ENCODE data around the gene URM1. TPM values are rescaled to one million over a fixed set of nuclear protein-coding genes. Genes with fewer than 3 reads are reported as not detected.

The URM1 gene
- 26.6 TPM for total RNA-seq

DNA sequence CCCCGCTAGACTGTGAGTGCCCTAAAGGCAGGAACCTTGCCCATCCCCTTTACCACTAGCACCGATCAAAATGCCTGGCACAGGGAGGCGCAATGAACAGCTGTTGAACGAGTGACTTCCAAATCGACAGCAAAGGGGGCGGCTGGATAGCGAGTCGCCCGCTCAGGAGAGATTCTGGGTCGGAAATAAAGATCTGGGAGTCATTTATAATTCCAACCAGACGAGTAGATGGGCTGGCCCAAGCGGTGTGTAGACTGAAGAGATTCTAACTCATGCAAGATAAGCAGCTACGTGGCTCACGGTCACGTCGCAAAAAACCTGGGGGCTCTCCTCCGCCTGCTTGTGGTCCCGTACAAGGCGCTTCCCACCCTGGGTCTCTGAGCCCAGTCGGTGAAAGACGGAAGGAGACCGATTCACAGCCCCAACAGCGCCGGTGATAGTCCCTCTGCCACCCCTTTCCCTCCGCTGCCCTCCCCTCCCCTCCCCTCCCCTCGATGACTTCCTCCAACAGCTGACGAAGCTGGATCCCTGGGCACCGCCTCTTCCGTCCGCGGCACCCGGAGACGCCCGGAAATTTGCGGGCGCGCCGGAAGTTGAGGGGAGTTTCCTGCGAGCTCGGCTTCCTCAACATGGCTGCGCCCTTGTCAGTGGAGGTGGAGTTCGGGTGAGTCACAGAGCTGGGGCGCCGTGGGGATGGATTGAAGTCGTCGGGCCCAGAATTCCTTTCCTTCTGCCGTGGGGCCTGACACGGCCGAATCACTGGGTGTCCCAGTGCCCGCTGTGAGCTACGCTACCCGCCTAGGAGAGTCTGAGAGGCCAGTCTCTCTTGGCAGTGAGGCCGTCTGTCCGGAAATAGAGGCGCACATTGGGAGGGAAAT, at the start of gene URM1:
TSS of gene URM1 (plus strand) at position 623 of the 878 bp plus-strand sequence. CDS start at position 630, 7 bp downstream.
- H3K9me3 ChIP-seq (ENCODE audit: control insufficient read depth in 3 of 3, low read length in 3 of 3) = no peaks in the 10 kb centered on the region
- H3K27me3 ChIP-seq (ENCODE audit: control insufficient read depth in 3 of 3, insufficient read depth in 3 of 3, low read length in 3 of 3) = no peaks in the 10 kb centered on the region

DNA sequence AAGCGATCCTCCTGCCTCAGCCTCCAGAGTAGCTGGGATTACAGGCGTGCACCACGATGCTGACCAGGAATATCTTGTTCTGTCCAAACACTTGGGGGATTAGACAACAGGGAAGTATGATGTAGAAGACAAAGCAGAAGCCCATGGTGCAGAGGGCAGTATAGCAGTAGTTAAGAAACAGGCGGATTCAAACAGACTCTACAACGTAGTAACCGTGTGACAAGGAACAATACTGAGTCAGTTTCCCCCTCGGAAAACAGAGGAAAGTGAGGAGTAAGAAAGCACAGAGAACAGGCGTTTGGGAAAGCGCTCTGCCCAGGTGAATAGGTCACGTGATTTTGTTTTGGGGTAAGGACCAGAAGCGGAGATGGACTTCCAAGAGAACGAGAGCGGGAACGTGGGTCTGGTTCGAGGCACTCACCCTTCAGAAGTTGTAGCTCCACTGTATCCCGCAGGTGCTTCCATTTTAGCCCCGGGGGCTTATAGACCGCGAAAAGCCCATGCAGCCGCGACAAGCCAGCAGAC, 49.2 kb upstream of the URM1 start:
- Histone ChIP-seq H3K27me3 (ENCODE audit: control insufficient read depth in 3 of 3, insufficient read depth in 3 of 3, low read length in 3 of 3) (no peaks in the 10 kb centered on the region), H3K4me1 (ENCODE audit: control insufficient read depth in 3 of 3, insufficient read depth in 3 of 3, low read length in 3 of 3) (peaks cover 18 to 32% (median 23%) of the 10 kb centered on the region in 3 donors), H3K4me3 (ENCODE audit: low read length in 3 of 3) (peak overlapping the region; percentile 81 to 100 (median 100)), H3K9me3 (ENCODE audit: control insufficient read depth in 3 of 3, low read length in 3 of 3) (no peaks in the 10 kb centered on the region), H3K36me3 (ENCODE audit: control insufficient read depth in 3 of 3, insufficient read depth in 3 of 3, low read length in 3 of 3) (peaks cover 22 to 36% (median 33%) of the 10 kb centered on the region in 3 donors), H3K27ac (ENCODE audit: low read depth, low read length) (peak overlapping the region; percentile 74), H3K9ac (ENCODE audit: low read depth in 1 of 3, low read length in 3 of 3) (peak overlapping the region; percentile 67 to 99 (median 98))

More for the DNA sequence above, at the start of gene URM1:
- Histone ChIP-seq H3K4me3 (ENCODE audit: low read length in 3 of 3) (peak within 1 kb of the TSS; percentile 100), H3K4me1 (ENCODE audit: control insufficient read depth in 3 of 3, insufficient read depth in 3 of 3, low read length in 3 of 3) (peaks cover 13 to 23% (median 16%) of the 10 kb centered on the region in 3 donors), H3K9ac (ENCODE audit: low read depth in 1 of 3, low read length in 3 of 3) (peak within 1 kb of the TSS; percentile 87 to 99 (median 97)), H3K27ac (ENCODE audit: low read depth, low read length) (peak within 1 kb of the TSS; percentile 92), H3K36me3 (ENCODE audit: control insufficient read depth in 3 of 3, insufficient read depth in 3 of 3, low read length in 3 of 3) (peaks cover 7 to 9% (median 9%) of the 10 kb centered on the region in 3 donors)

DNA sequence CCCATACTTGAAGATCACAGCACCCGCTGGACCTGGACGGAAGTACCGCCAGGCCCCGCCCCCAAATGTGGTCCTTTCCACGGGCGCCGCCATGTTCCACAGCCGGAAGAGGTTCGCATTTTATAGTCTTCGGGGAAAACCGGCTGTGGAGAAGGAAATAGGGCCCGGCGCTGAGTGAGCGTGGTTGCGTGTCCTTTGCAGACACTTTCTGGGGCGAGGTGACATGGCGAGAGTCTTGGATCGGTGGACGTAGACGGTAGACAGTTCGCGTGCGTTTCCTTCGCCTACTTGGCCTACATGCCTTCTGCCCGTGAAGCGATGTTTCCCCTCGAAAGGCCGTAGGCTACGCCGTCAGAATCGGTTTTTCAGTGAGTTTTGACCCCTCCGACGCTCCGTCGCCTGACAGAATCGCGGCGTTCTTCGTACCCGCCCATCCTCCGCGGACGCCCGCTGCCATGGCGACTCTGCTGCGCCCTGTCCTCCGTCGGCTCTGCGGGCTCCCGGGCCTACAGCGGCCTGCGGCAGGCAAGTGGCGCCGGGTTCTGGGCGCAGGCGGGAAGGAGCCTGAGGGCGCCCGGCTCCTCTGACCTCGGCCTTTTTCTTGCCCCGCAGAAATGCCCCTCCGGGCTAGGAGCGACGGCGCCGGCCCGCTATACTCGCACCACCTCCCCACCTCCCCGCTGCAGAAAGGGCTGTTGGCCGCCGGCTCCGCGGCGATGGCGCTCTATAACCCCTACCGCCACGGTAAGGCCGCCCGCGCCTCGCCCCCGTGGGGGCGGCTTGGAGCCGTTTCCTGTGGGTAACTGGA, 48.6 kb upstream of the URM1 start, which contains the start of the genes COQ4 and TRUB2:
TSS of gene COQ4 (plus strand) at position 436 of the 808 bp plus-strand sequence. CDS start at position 456, 20 bp downstream.
TSS of gene TRUB2 (minus strand) at position 44 of the 808 bp plus-strand sequence. CDS start at position 5, 39 bp downstream.
- Histone ChIP-seq H3K4me3 (ENCODE audit: low read length in 3 of 3) (peak within 1 kb of the TSS; percentile 81 to 100 (median 100)), H3K9ac (ENCODE audit: low read depth in 1 of 3, low read length in 3 of 3) (peak within 1 kb of the TSS; percentile 67 to 99 (median 98)), H3K27ac (ENCODE audit: low read depth, low read length) (peak within 1 kb of the TSS; percentile 74), H3K27me3 (ENCODE audit: control insufficient read depth in 3 of 3, insufficient read depth in 3 of 3, low read length in 3 of 3) (no peaks in the 10 kb centered on the region), H3K9me3 (ENCODE audit: control insufficient read depth in 3 of 3, low read length in 3 of 3) (no peaks in the 10 kb centered on the region), H3K4me1 (ENCODE audit: control insufficient read depth in 3 of 3, insufficient read depth in 3 of 3, low read length in 3 of 3) (peaks cover 18 to 32% (median 23%) of the 10 kb centered on the region in 3 donors), H3K36me3 (ENCODE audit: control insufficient read depth in 3 of 3, insufficient read depth in 3 of 3, low read length in 3 of 3) (peaks cover 18 to 29% (median 29%) of the 10 kb centered on the region in 3 donors)

DNA sequence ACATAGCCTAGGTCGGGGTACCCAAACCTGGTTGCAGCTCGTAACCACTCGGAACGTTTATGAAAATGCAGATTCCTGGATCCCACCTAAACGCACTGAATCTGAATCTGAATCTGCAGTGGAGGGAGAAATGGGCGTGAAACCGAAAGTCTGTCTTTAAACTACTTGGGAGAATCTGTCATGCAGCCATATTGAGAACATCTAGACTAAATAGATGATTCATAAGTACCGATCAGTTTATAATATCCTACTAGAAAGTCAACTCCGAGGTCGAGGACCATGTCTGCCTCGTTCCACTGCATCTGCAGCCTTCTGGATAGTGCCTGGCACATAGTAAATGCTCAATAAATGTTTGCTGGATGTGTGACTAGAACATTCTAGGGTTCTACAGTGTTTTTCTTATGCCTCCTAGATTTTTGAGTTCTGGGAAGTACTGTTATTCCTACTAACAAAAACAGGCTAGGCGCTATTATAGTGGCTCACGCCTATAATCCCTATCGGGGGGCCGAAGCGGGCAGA, 47.9 kb upstream of the URM1 start:
- H3K4me3 ChIP-seq (ENCODE audit: low read length in 3 of 3) = peak overlapping the region; percentile 81 to 100 (median 100)
- H3K4me1 ChIP-seq (ENCODE audit: control insufficient read depth in 3 of 3, insufficient read depth in 3 of 3, low read length in 3 of 3) = peaks cover 18 to 32% (median 23%) of the 10 kb centered on the region in 3 donors
- no peaks in the 10 kb centered on the region for H3K27me3 ChIP-seq (ENCODE audit: control insufficient read depth in 3 of 3, insufficient read depth in 3 of 3, low read length in 3 of 3)
- H3K9me3 ChIP-seq (ENCODE audit: control insufficient read depth in 3 of 3, low read length in 3 of 3) = no peaks in the 10 kb centered on the region
- H3K36me3 ChIP-seq (ENCODE audit: control insufficient read depth in 3 of 3, insufficient read depth in 3 of 3, low read length in 3 of 3) = peaks cover 20 to 35% (median 29%) of the 10 kb centered on the region in 3 donors
- H3K9ac ChIP-seq (ENCODE audit: low read depth in 1 of 3, low read length in 3 of 3) = peak overlapping the region; percentile 67 to 99 (median 98)
- H3K27ac ChIP-seq (ENCODE audit: low read depth, low read length) = peak overlapping the region; percentile 74

DNA sequence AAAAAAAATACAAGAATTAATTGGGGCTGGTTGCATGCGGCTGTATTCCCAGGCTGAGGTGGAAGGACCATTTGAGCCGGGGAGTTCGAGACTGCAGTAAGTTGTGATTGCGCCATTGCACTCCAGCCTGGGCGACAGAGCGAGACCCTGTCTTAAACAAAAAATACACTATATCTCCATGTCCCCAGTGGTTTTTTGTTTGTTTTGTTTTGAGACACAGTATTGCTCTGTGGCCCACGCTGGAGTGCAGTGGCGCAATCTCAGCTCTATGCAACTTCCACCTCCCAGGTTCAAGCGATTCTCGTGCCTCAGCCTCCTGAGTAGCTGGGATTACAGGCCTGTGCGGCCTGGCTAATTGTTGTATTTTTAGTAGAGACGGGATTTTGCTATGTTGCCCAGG, 47.4 kb upstream of the URM1 start:
- H3K36me3 ChIP-seq (ENCODE audit: control insufficient read depth in 3 of 3, insufficient read depth in 3 of 3, low read length in 3 of 3) = peaks cover 21 to 40% (median 28%) of the 10 kb centered on the region in 3 donors
- H3K4me3 ChIP-seq (ENCODE audit: low read length in 3 of 3) = peak overlapping the region; percentile 81 to 100 (median 100)
- H3K27ac ChIP-seq (ENCODE audit: low read depth, low read length) = no peak overlapping the region
- H3K9me3 ChIP-seq (ENCODE audit: control insufficient read depth in 3 of 3, low read length in 3 of 3) = no peaks in the 10 kb centered on the region
- H3K9ac ChIP-seq (ENCODE audit: low read depth in 1 of 3, low read length in 3 of 3) = peak overlapping the region in 2 of 3 donors; percentile 67 to 98
- peaks cover 18 to 32% (median 23%) of the 10 kb centered on the region in 3 donors for H3K4me1 ChIP-seq (ENCODE audit: control insufficient read depth in 3 of 3, insufficient read depth in 3 of 3, low read length in 3 of 3)
- no peaks in the 10 kb centered on the region for H3K27me3 ChIP-seq (ENCODE audit: control insufficient read depth in 3 of 3, insufficient read depth in 3 of 3, low read length in 3 of 3)

DNA sequence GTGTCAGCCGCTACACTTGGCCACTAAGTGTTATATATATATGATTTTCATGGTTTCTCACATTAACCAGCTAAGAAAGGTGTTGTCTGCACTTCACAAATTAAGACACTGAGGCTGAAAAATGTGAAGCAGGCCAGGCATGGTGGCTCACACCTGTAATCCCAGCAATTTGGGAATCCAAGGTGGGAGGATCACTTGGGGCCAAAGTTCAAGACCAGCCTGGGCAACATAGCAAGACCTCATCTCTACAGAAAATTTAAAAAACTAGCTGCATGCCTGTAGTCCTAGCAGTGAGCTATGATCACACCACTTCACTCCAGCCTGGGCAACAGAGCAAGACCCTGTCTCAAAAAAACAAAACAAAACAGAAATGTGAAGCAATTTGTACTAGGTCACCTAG, 46.8 kb upstream of the URM1 start:
- H3K36me3 ChIP-seq (ENCODE audit: control insufficient read depth in 3 of 3, insufficient read depth in 3 of 3, low read length in 3 of 3) = peaks cover 21 to 39% (median 30%) of the 10 kb centered on the region in 3 donors
- no peak overlapping the region for H3K9ac ChIP-seq (ENCODE audit: low read depth in 1 of 3, low read length in 3 of 3)
- H3K4me1 ChIP-seq (ENCODE audit: control insufficient read depth in 3 of 3, insufficient read depth in 3 of 3, low read length in 3 of 3) = peaks cover 18 to 32% (median 23%) of the 10 kb centered on the region in 3 donors
- no peaks in the 10 kb centered on the region for H3K27me3 ChIP-seq (ENCODE audit: control insufficient read depth in 3 of 3, insufficient read depth in 3 of 3, low read length in 3 of 3)
- no peak overlapping the region for H3K27ac ChIP-seq (ENCODE audit: low read depth, low read length)
- no peaks in the 10 kb centered on the region for H3K9me3 ChIP-seq (ENCODE audit: control insufficient read depth in 3 of 3, low read length in 3 of 3)
- H3K4me3 ChIP-seq (ENCODE audit: low read length in 3 of 3) = no peak overlapping the region

DNA sequence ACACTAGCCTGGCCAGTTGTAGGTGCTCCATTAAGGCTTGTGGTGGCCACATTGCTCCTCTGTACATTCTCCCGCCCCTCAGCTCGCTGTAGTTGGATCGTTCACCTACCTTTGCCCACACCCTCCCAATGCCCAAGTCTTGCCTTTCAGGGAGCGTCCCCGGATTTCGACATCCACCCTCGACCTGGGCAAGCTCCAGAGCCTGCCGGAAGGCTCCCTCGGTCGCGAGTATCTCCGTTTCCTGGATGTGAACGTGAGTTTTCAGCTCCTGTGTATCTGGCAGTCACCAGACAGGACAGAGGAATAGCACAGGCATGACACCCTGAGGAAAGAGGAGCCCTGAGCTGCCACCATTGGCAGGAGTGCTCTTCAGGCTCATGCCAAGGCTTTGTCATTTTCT, 45.5 kb upstream of the URM1 start:
- Histone ChIP-seq H3K4me3 (ENCODE audit: low read length in 3 of 3) (no peak overlapping the region), H3K9me3 (ENCODE audit: control insufficient read depth in 3 of 3, low read length in 3 of 3) (no peaks in the 10 kb centered on the region), H3K27ac (ENCODE audit: low read depth, low read length) (no peak overlapping the region), H3K36me3 (ENCODE audit: control insufficient read depth in 3 of 3, insufficient read depth in 3 of 3, low read length in 3 of 3) (peaks cover 19 to 36% (median 30%) of the 10 kb centered on the region in 3 donors), H3K27me3 (ENCODE audit: control insufficient read depth in 3 of 3, insufficient read depth in 3 of 3, low read length in 3 of 3) (no peaks in the 10 kb centered on the region), H3K9ac (ENCODE audit: low read depth in 1 of 3, low read length in 3 of 3) (no peak overlapping the region), H3K4me1 (ENCODE audit: control insufficient read depth in 3 of 3, insufficient read depth in 3 of 3, low read length in 3 of 3) (peaks cover 18 to 32% (median 23%) of the 10 kb centered on the region in 3 donors)

DNA sequence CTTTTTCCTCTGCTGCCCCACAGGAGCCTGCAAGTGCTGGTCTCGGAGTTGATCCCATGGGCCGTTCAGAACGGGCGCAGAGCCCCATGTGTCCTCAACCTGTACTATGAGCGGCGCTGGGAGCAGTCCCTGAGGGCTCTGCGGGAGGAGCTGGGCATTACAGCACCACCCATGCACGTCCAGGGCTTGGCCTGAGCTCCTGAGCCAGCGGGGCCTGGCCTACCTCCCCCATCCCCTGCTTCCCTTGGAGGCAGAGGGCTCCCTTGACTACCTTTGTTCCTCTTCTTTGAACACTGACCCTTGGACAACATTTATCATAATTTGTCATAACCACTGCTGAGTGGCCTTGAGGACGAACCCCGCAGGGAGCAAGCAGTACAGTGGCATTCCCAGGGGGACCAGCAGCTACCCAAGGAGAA, 37.7 kb upstream of the URM1 start:
- Histone ChIP-seq H3K27ac (ENCODE audit: low read depth, low read length) (no peak overlapping the region), H3K9ac (ENCODE audit: low read depth in 1 of 3, low read length in 3 of 3) (no peak overlapping the region), H3K4me3 (ENCODE audit: low read length in 3 of 3) (no peak overlapping the region), H3K4me1 (ENCODE audit: control insufficient read depth in 3 of 3, insufficient read depth in 3 of 3, low read length in 3 of 3) (no peaks in the 10 kb centered on the region), H3K27me3 (ENCODE audit: control insufficient read depth in 3 of 3, insufficient read depth in 3 of 3, low read length in 3 of 3) (no peaks in the 10 kb centered on the region), H3K36me3 (ENCODE audit: control insufficient read depth in 3 of 3, insufficient read depth in 3 of 3, low read length in 3 of 3) (peaks cover 6 to 26% (median 22%) of the 10 kb centered on the region in 3 donors), H3K9me3 (ENCODE audit: control insufficient read depth in 3 of 3, low read length in 3 of 3) (no peaks in the 10 kb centered on the region)

DNA sequence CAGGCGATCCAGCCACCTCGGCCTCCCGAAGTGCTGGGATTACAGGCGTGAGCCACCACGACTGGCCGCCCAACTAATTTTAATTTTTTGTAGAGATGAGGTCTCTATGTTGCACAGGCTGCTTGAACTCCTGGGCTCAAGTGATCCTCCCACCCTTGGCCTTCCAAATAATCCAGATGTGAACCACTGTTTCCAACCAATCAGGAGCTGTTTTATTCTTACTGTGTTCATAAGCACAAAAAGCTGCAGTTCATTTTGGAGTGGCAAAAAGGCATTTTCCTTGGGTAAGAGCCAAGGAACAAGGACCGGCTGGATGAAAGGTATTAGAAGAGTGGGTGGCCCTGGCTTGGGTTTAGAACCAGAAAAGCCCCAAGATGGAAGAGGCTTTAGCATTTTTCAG, 36.0 kb upstream of the URM1 start:
- H3K27me3 ChIP-seq (ENCODE audit: control insufficient read depth in 3 of 3, insufficient read depth in 3 of 3, low read length in 3 of 3) = no peaks in the 10 kb centered on the region
- H3K9ac ChIP-seq (ENCODE audit: low read depth in 1 of 3, low read length in 3 of 3) = no peak overlapping the region
- no peaks in the 10 kb centered on the region for H3K9me3 ChIP-seq (ENCODE audit: control insufficient read depth in 3 of 3, low read length in 3 of 3)
- H3K36me3 ChIP-seq (ENCODE audit: control insufficient read depth in 3 of 3, insufficient read depth in 3 of 3, low read length in 3 of 3) = peaks cover 6 to 20% (median 19%) of the 10 kb centered on the region in 3 donors
- no peak overlapping the region for H3K4me3 ChIP-seq (ENCODE audit: low read length in 3 of 3)
- H3K4me1 ChIP-seq (ENCODE audit: control insufficient read depth in 3 of 3, insufficient read depth in 3 of 3, low read length in 3 of 3) = peaks cover 4 to 5% (median 5%) of the 10 kb centered on the region in 3 donors
- H3K27ac ChIP-seq (ENCODE audit: low read depth, low read length) = no peak overlapping the region
